Measurements from ENCODE around the gene MIEN1. TPM values are rescaled to one million over a fixed set of nuclear protein-coding genes. Genes with fewer than 3 reads are reported as not detected.
A peak's percentile ranks its signal among the peaks of the same experiment; 100 is the strongest.

Gene MIEN1
- total and polyA plus RNA-seq, 2 of the 13 experiments (the other 11 are each of a cell fraction or from before 2014, with no cell fraction given) = 40.6 to 56.6 TPM

- Histone ChIP-seq H3K4me2 (ENCODE audit: low read depth, low read length) (peak overlapping the region; percentile 92), H4K20me1 (ENCODE audit: insufficient read depth, low read length) (peaks cover 6% of the 10 kb centered on the region; the same call in 1 of the 2 replicates), H3K27me3 (ENCODE audit: control insufficient read depth in 1 of 2, insufficient read depth in 2 of 2, low read length in 2 of 2) (no peaks in the 10 kb centered on the region), H3K4me1 (ENCODE audit: insufficient read depth, low read length) (peaks cover 78% of the 10 kb centered on the region), H3K27ac (ENCODE audit: extremely low read length, insufficient read depth, low read length) (peak overlapping the region; percentile 78), H3K9ac (ENCODE audit: insufficient read depth, low read depth, low read length) (peak overlapping the region; percentile 88), H3K9me3 (ENCODE audit: low read length) (no peaks in the 10 kb centered on the region), H3K4me3 (replicated peaks in 1 of 3; ENCODE audit: insufficient read depth in 1 of 3, low read depth in 2 of 3, low read length in 3 of 3) (peak overlapping the region; percentile 90 to 94 (median 90)), H3K79me2 (ENCODE audit: insufficient read depth, low read length) (peaks cover 59% of the 10 kb centered on the region), H2AFZ (ENCODE audit: low read length) (no peak overlapping the region), H3K36me3 (replicated peaks in 1 of 2; ENCODE audit: control insufficient read depth in 1 of 2, insufficient read depth in 2 of 2, low read length in 2 of 2) (peaks cover 2 to 3% of the 10 kb centered on the region in 2 experiments; a peak in 2 of 5 replicates)
- intact Hi-C loops (cut with micrococcal nuclease; ENCODE audit: unreplicated experiment) = no loop called here
- FAIRE-seq = no peak
- peak; percentile 11 for ATAC-seq
- DNase-seq (ENCODE audit: low spot score) = no peak
- WGBS (ENCODE audit: low lambda C conversion rate) = under 1% methylated on average over 38 of the region's 57 CpGs
- in situ Hi-C loops (cut with HindIII; ENCODE audit: extremely low pct_ligation_motif_present, low pct_unique_long_range_greater_than_20kb) = no loop called here
- ChIA-PET CTCF (ENCODE audit: low intra/inter-chr PET ratio, low total read pairs) (interaction anchor here (0.6 kb wide), 1 partner anchor 225 kb away, joined by 3 read pairs; no protein-coding TSS in a partner anchor), POLR2A (interaction anchor here (0.6 to 6.6 kb wide), 18 partner anchors 12 to 398 kb away, joined by 3 to 118 read pairs (median 8); partner anchors contain the start of genes GRB7, MIEN1, PGAP3 and STARD3)
- BruUV-seq (replicated peaks) = no TSS peak
- TF ChIP-seq ZFY (CRISPR knock-in tag; IDR thresholded peaks at IDR 0.05) (peak; percentile 67), KAT7 (CRISPR knock-in tag; IDR thresholded peaks at IDR 0.05; ENCODE audit: borderline replicate concordance) (peak; percentile 95), POLR2G (IDR thresholded peaks at IDR 0.05; ENCODE audit: low read depth, low read length) (0 out of 2 replicates have a peak, but pooled peaks have one; percentile 6), SAP130 (CRISPR knock-in tag; IDR thresholded peaks at IDR 0.05; ENCODE audit: low read depth) (peak; percentile 2), AHDC1 (CRISPR knock-in tag; IDR thresholded peaks at IDR 0.05; ENCODE audit: borderline replicate concordance) (no peak), IKZF5 (CRISPR knock-in tag; IDR thresholded peaks at IDR 0.05) (0 out of 2 replicates have a peak, but pooled peaks have one; percentile 50), ZNF280D (CRISPR knock-in tag; IDR thresholded peaks at IDR 0.05) (no peak; the same call in 1 of the 2 replicates), LBX2 (CRISPR knock-in tag; IDR thresholded peaks at IDR 0.05; ENCODE audit: borderline replicate concordance) (0 out of 2 replicates have a peak, but pooled peaks have one; percentile 22), YEATS2 (CRISPR knock-in tag; IDR thresholded peaks at IDR 0.05; ENCODE audit: borderline replicate concordance) (peak; percentile 37; the same call in 1 of the 2 replicates), ZNF652 (CRISPR knock-in tag; IDR thresholded peaks at IDR 0.05; ENCODE audit: borderline replicate concordance, low read depth) (peak; percentile 93), MEF2D (CRISPR knock-in tag; IDR thresholded peaks at IDR 0.05) (peak; percentile 35; the same call in 1 of the 2 replicates)
Measured at GRCh38 chr17:39700148-39700987, 30.0 kb downstream of the MIEN1 start.

Measured in HepG2 (cell line).